GM19455 (cell line): ENCODE data around the gene PRPS1.
A peak's percentile ranks its signal among the peaks of the same experiment; 100 is the strongest.
"Not testable (repeated sequence)": the region's sequence is repeated elsewhere in the genome, so short reads cannot be mapped to it uniquely, and the experiment has no call there.

Source experiments
- ATAC-seq: cut with Tn5 transposase; IDR thresholded peaks from one replicate; pipeline ENCODE4 v1.9.1; 2021; ENCODE audit not compliant: unreplicated experiment

The PRPS1 gene

DNA sequence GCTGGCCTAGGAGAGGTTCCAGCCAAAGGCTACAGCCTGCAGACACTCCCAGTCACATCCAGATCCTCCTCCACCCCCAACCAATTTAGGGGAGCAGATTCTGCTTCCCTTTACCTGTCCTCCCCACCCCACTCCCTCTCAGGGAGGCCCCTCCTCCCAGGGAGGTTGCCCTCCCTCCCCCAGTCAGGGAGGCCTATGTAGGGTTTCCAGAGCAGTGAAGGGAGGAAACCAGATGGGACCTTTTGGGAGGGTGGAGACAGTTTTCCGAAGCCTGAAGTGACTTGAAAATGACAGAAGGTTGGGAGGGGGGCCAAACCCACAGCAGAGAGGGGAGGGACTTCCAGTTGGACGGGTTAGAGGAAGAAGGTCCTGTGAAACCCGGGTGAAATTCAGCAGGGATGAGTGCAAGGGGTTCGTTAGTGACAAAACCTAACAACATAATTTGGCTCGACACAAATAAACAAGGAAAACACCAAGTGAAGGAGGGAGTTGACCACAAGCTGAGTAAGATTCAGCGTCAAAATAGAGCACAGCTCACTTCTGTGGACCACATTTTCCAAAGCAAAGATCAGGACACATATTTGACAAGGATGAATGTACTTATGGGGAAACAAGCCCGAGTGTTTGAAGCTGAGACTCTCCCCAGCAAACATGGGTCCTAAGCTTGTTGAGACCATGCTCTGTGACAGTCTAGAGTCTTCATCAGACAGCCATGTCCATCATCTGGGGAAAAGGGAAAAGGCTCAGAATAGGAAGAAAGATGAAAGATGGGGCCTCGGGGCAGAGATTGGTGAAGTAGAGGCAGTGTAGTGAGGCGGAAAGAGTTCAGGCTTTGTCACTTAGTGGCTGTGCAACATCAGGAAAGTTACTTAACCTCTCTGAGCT is 46.4 kb downstream of the PRPS1 start:
- peak; percentile 6 for ATAC-seq

DNA sequence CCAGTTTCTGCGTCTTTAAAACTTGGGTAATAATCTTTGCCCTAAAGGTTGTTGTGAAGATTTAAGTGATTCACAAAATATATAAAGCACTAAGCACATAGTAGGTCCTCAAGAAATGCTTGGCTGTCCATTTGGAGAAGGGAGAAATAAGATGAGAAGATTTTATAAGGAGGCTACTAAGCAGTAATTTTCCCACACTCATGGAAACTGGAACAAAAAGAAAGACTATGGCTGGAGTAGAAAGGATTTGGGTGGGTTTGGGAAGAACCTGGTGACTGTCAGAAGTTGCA is 47.0 kb downstream of the PRPS1 start:
- ATAC-seq = no peak

DNA sequence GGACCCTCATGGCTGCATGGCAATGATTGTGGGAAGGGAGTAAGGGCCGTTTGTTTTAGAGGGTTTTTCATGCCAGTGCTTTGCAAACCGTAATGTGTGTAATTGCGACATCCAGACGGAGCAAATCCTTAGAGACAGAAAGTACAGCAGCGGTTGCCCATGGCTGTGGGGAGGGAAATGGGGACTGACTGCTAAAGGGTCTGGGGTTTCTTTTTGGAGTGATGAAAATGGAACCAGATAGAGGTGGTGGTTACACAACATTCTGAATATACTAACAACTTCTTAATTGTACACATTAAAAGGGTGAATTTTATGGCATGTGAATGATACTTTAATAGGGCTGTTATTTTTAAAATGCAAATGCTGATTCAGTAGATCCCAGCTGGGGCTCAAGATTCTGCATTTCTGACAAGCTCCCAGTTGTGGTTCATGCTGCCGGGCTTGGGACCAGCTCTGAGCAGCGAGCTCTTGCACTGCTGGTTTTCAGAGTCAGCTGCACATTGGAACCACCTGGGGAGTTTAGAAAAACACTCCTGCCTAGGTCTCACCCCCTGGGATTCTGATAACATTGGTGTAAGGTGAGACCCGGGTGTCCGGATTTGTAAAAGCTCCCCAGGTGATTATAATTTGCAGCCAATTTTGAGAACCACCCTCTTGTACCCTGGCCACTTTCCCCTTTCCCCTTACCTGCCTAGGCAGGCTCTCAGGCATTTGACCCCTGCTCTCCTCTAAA is 47.7 kb downstream of the PRPS1 start:
- no peak for ATAC-seq

DNA sequence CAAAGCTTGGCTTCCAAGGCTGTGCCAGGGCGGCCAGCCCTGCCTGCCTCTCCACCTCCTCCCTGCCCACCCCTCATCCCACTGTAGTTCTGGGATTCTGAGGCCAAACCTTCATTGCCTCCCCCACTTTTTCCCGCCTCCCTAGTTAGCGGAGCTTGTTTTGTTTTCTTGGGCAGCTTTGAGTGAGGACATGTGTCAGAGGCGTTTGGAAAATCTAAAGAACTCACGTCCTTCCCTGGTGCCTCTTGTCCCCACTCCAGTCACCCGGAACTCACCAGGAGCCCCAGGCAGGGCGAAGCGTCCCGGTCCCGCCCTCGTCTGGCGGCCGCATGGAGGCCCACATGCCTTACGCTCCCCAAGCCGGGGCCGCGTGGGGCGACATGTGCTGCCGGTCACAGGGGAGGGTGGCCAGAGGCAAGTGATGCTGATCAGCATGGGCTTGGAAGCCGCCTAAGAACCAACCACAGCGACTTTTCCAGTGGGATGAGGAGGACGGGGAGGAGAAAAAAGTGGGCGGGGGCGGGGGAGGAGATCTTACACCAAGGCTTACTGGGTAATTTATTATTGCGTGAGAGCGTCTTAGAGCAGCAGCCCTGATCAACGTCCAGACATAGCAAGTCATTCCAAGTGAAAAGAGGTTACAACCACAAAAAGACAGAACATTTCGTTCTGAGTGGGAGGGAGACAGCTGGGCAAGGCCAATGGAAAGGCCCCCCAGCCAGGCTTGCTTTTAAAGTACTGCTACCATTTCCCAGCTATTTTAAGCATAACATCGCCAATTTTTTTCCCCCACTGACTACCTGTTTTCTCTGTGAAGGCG is 48.5 kb downstream of the PRPS1 start:
- ATAC-seq = no peak

DNA sequence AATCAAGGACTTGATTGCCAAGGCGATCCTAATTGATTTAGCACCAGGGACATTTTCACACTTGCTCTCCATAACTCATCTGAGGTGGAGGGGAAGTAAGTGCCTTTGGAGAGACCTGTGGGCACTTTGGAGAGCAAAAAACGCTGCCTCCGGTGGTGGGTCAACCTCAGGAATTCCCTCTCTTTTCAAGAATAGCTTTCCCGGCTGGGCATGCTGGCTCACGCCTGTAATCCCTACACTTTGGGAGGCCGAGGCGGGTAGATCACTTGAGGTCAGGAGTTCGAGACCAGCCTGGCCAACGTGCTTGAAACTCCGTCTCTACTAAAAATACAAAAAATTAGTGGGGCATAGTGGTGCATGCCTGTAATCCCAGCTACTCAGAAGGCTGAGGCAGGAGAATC is 49.2 kb downstream of the PRPS1 start:
- no peak for ATAC-seq

DNA sequence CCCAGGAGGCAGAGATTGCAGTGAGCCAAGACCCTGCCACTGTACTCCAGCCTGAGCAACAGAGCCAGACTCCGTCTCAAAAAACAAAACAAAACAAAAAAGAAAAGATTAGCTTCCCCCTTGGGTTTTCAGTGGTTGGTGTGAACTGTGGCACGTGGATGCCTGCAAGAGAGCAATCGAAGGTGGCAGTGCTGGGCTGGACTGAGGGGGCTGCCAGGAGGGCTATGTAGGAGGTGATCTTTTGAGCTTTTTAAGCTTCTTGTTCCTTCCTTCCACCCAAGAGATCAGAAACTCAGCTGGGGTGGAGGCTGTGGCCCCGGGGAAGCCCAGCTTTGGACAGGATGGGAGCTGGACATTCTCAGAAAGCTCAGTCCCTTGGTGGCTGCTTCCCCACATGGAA is 49.6 kb downstream of the PRPS1 start:
- ATAC-seq = no peak

DNA sequence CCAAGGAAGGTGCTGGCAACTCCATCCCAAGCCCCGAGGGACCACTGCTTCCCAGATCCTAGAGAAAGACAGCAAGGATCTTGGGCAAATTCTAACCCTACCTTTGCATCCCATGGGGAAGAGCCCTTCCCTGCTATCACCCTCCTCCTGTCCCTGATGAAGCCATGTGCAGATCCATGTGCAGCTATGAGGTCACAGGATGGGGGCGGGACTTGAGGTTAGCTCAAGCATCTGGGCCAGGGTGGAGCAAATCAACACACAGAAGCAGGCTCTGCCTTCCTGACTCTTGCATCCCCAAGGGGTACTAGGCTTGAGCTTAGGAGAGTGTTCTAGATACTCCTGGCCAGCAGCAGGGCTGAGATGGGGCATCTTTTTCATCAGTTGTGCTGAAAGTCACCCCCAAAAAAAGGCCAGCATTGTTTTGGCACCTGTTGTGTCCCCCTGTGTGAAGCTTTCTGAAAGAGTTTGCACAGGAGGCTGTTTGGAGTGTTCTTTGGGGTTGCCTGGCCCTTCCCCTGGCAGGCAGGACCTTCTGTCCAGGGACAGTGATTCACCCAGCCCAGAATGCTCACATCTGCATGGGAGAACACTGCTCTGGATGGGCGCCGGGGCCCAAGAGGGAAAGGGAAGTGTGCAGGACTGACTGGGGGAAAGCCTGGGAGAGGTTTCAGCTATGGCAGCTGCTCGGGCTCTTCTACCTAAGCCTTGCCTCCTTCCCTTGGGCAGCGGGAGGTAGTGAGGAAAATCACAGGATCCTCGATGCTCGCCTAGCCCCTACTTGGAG is 50.8 kb downstream of the PRPS1 start:
- no peak for ATAC-seq

DNA sequence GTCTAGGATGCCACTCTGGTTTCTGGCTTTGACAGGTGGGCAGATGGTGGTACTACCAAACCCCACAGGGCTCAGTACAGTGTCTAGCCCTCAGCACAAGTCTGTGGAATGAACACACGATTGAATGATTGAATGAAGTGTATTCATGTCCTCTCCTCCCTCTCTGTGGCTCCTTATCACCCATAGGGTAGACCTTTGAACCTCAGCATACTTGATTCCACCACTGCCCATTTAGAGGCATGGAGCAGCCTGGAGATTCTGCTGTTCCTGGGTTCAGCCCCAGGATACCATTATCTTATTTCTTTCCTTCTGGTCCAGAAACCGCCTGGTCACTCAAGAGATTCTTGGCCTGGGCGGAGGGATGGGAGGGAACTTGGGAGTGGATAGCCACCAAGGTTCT is 53.9 kb downstream of the PRPS1 start:
- ATAC-seq = no peak

DNA sequence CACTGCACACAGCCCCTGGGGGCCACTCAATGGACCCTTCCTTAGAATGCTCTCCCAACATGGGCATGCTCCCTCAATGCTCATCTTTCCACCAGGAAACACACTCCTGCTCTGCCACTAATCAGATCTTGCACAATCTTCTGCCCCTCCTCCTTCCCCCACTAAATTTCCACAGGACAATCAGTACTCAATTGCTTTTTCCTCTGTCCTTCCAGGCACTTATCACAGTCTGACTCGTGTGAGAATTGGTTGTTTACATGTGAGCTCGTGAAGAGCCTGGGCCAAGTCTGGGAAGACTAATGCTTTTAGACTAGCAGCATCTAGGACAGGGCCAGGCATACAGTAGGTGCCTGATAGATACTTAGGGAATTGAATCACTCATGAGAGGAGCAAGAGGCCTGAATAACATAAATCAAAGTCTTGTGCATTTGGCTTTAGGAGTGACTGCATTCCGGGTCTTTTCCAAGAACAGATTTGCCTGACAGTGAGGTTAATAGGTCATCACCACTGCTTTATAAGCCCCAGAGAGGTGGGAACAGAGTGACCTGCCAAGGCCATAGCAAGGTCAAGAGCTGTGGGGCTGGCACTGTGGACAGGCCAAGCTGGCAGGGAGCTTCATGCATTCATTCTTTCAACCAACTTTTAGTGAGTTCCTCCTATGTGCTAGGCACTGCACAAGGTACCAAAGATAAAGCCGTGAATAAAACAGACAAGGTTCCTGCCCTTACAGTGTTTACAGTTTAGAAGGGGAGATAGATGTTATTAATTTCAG is 55.0 kb downstream of the PRPS1 start:
- no peak for ATAC-seq

DNA sequence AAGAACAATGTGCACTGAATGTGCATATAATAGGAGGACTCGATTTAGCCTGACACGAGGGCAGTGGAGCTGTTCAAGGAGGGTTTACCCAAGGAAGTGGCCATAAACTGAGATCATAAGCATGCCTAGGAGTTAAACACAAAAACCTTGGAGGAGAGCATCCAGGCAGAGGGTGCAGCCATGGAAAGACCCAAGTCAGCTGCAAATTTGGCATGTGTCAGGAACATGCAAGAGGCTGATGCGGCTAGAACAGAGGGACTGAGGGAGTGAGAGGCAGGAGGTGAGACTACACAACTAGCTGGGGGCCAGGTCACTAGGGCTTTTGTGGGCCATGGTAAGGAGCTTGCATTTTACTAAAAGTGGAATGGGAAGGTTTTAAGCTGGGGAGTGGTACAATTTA is 55.6 kb downstream of the PRPS1 start:
- no peak for ATAC-seq

DNA sequence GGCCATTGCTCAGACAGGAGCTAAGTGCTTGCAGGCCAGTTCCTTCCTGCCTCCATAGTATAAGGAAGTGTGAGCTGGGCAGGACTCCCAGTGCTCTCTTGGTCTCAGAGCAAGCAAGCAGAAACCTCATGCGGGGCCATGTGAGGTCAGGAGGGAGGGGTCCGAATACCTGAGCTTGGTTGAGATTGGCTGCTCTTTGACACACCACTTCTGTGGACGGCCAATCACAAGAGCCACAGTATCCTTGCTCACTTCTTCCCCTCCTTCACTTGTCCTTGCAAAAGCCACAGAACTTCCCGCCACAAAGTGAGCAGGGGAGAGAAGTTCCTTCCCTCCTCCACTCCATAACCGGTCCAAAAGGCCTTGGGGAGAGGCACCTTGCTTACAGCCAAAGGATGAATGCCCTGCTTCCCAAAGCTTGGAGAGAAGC is 56.7 kb downstream of the PRPS1 start:
- ATAC-seq = peak; percentile 74

DNA sequence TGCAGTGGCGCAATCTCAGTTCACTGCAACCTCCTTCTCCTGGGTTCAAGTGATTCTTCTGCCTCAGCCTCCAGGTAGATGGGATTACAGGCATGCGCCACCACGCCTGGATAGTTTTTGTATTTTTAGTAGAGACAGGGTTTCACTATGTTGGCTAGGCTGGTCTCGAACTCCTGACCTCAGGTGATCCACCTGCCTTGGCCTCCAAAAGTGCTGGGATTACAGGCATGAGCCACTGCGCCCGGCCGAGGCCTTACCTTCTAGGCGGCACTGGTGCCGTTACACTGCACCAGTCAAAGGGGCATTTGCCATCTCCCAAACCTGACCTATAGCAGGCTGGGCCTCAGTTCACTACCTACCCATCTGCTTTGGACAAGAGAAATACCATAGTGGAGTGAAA is 57.3 kb downstream of the PRPS1 start:
- ATAC-seq = not testable (repeated sequence)

DNA sequence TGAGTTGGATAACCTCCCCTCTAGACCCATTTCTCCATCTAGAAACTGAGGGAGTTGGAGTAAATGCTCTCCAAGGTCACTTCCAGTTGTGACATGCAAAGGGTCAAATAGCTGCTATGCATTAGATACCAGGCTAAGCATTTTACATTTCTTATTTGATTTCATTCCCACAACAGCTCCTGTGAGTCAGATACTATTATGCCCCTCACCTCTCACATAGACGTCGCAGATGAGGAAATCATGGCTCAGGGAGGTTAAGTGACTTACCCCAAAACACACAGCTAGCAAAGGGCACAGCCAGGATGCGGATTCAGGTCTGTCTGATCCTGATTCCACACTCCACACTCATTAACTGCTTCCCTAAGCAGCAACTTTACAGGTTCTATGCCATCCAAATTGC is 57.7 kb downstream of the PRPS1 start:
- no peak for ATAC-seq

DNA sequence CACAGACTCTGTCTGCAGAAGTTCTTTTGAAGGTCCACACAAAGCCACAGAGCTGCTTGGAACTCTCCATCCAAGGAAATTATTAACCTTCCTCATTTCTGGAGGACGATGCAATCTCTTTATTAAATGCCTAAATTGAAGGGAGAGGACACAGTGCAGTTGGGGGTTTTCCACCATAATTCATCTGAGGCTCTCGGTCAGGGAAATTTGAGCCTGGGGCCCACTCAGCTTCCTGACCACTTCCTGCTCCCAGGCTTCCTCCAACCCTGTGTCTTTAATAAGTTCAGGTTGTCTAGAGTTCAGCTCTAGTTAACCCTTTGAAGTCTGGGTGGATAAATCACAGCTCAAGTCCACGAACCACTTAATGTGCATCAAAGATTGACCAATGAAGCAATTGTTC is 58.5 kb downstream of the PRPS1 start:
- no peak for ATAC-seq

DNA sequence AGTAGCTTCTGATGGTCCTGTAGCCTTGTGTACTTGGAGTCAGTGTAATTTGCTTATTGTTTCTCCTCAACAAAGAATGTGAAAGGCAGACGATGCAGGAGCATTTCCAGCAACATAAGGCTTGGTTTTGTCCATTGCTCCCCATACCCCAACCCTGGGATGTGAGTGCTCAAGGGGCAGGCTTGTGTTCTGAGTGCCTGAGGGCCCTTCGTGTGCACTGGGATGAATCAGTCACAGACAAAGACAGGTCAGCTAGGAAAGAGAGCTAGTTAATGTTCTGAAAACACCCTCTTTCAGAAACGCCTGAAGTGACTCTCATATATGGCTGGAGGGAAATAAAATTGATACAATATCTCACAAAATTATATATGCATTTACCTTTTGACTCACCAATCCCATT is 59.1 kb downstream of the PRPS1 start:
- ATAC-seq = no peak

DNA sequence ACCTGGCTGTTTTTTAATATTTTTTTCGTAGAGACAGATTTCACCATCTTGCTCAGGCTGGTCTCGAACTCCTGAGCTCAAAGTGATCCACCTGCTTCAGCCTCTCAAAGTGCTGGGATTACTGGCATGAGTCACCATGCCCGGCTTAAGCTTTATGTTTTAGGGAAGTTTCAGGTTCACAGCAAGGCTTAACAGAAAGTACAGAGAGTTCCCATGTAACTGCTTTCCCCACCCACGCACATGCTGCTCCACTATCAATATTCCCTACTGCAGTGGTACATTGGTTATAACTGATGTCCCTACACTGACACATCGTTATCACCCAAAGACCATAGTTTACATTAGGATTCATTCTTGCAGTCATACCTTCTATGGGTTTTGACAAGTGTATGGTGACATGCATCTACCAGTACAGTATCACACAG is 62.7 kb downstream of the PRPS1 start:
- no peak for ATAC-seq

DNA sequence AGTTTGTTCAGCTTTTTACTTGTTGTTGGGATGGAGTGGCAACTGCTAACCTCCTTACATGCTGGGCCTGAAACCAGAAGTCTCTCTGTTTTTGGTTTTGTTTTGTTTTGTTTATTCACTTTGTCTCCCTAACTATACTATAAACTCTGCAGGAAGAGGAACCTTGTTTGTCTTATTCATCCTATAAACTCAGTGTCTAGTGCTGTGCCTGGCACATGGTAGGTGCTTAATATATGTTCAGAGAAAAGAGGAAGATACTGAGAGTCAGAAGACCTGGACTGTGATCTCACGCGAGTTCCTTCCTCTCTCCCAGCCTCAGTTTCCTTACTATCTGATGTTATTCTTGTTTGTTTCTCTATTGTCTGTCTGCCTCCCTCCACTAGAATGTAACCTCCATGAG is 71.3 kb downstream of the PRPS1 start:
- ATAC-seq = no peak

DNA sequence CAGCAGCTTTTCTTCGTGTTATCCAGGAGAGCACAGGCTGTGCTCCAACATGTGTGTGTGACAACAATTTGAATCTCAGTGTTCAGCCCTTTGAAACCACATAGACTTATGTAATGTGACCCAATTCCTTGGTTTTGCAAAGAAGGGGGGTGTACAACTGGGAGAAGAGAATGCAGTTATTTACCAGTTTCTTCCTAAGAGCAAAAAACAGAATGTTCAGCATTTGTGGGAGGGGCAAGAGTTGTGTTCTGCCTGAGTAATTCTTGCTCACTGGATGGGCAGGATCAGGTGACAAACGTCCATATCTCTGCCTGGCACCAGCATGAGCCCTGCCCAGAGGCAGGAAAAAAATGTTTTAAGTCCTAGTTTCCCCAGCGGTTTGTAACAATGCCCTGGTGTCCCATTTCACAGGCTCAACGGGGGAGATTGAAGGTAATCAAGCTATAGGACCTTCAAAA is 72.0 kb downstream of the PRPS1 start:
- no peak for ATAC-seq
